Neutrophil (primary cell): ENCODE data around the gene RTP5.

Experiments used
- H3K27ac ChIP-seq: fragments of 200-600 bp; sonication (generic); 2 replicates; pipeline ENCODE4 v1.5.1; 2016; ENCODE audit warnings: mild to moderate bottlenecking, moderate library complexity
- H3K27me3 ChIP-seq: fragments of 200-600 bp; sonication (generic); 2 replicates; pipeline ENCODE4 v1.6.0; 2016; ENCODE audit warnings: mild to moderate bottlenecking
- H3K36me3 ChIP-seq: fragments of 200-600 bp; sonication (generic); 2 replicates; pipeline ENCODE4 v1.5.1; 2017
- H3K4me1 ChIP-seq, 2 experiments: fragments of 200-600 bp in 1 of 2; sonication (generic) in 1 of 2; 1 replicate in 1 of 2; 2 replicates in 1 of 2; pipeline versions ENCODE4 v1.5.1 to v1.6.1; 2013 to 2016; ENCODE audit warnings: low read depth in 1 of 2, low read length in 1 of 2, mild to moderate bottlenecking in 1 of 2, moderate library complexity in 1 of 2; ENCODE audit not compliant: control insufficient read depth in 1 of 2, insufficient read depth in 1 of 2
- H3K4me3 ChIP-seq, 2 experiments: fragments of 200-600 bp in 1 of 2; sonication (generic) in 1 of 2; 1 replicate in 1 of 2; 2 replicates in 1 of 2; pipeline ENCODE4 v1.5.1; 2013 to 2016; ENCODE audit warnings: low read depth in 1 of 2, low read length in 1 of 2, mild to moderate bottlenecking in 1 of 2, moderate library complexity in 1 of 2
- H3K9me3 ChIP-seq: fragments of 200-600 bp; sonication (generic); 2 replicates; pipeline ENCODE4 v1.5.1; 2016
- TF ChIP-seq, protein P1 (sequence below): fragments of 200-600 bp; sonication (generic); IDR thresholded peaks from 2 replicates; pipeline ENCODE4 v1.5.1; 2016; ENCODE audit warnings: antibody characterized with exemption

The RTP5 gene

DNA sequence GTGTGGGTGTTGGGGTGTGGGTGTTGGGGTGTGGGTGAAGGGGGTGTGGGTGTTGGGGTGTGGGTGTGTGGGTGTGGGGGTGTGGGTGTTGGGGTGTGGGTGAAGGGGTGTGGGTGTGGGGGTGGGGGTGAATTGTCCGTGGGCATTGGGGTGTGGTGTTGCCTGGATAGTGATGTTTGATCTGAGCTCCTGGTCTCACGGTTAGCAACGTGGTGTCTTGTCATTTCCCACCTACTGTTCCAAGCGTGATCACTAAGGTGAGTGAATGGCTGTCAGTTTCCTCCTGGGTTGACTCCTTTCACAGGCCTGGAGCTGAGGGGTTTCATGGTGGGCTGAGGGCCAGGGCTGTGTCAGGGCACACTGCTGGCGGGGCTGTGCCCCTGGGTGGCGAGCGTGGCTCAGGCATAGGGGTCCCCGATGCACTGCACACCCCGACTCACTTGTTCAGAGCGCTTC is 27.2 kb downstream of the RTP5 start:
- H3K4me3 ChIP-seq = no peak overlapping the region
- no peak overlapping the region for H3K27ac ChIP-seq
- no peaks in the 10 kb centered on the region for H3K9me3 ChIP-seq
- no peaks in the 10 kb centered on the region for H3K36me3 ChIP-seq
- TF ChIP-seq, protein P1, sequence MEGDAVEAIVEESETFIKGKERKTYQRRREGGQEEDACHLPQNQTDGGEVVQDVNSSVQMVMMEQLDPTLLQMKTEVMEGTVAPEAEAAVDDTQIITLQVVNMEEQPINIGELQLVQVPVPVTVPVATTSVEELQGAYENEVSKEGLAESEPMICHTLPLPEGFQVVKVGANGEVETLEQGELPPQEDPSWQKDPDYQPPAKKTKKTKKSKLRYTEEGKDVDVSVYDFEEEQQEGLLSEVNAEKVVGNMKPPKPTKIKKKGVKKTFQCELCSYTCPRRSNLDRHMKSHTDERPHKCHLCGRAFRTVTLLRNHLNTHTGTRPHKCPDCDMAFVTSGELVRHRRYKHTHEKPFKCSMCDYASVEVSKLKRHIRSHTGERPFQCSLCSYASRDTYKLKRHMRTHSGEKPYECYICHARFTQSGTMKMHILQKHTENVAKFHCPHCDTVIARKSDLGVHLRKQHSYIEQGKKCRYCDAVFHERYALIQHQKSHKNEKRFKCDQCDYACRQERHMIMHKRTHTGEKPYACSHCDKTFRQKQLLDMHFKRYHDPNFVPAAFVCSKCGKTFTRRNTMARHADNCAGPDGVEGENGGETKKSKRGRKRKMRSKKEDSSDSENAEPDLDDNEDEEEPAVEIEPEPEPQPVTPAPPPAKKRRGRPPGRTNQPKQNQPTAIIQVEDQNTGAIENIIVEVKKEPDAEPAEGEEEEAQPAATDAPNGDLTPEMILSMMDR = no peak
- peaks cover 14% of the 10 kb centered on the region for H3K27me3 ChIP-seq
- H3K4me1 ChIP-seq = no peaks in the 10 kb centered on the region

DNA sequence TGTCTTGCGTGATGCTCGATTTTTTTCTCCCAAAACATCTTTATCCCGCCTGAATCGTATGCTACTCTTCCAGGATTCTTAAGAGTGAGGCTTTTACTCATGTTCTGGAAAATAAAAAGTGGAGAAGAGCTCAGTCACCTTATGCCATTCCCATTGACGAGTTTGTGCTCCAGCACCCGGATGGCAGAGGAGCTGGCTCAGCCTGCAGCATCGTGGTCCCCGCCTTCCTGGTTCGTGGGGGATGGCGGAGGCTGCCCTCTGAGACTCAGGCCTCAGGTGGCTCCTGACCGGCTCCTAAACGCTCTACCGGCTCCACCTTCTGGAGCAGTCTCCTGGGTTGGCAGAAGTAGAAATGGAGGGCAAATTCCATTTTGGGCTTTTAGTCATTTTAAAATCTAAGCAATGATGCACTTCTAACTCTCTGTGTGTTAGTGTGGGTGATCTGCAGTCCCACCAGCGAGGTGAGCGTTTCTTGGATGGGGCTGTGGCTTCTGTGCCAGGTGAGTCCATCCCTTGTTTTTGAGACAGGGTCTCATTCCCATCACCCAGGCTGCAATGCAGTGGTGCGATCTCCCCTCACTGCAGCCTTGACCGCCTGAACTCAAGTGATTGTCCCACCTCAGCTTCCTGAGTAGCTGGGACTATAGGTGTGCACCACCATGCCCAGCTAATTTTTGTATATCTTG is 27.8 kb downstream of the RTP5 start:
- TF ChIP-seq, protein P1 = no peak
- Histone ChIP-seq H3K27ac (no peak overlapping the region), H3K4me3 (no peak overlapping the region), H3K4me1 (no peaks in the 10 kb centered on the region), H3K36me3 (no peaks in the 10 kb centered on the region), H3K27me3 (peaks cover 20% of the 10 kb centered on the region), H3K9me3 (no peaks in the 10 kb centered on the region)

DNA sequence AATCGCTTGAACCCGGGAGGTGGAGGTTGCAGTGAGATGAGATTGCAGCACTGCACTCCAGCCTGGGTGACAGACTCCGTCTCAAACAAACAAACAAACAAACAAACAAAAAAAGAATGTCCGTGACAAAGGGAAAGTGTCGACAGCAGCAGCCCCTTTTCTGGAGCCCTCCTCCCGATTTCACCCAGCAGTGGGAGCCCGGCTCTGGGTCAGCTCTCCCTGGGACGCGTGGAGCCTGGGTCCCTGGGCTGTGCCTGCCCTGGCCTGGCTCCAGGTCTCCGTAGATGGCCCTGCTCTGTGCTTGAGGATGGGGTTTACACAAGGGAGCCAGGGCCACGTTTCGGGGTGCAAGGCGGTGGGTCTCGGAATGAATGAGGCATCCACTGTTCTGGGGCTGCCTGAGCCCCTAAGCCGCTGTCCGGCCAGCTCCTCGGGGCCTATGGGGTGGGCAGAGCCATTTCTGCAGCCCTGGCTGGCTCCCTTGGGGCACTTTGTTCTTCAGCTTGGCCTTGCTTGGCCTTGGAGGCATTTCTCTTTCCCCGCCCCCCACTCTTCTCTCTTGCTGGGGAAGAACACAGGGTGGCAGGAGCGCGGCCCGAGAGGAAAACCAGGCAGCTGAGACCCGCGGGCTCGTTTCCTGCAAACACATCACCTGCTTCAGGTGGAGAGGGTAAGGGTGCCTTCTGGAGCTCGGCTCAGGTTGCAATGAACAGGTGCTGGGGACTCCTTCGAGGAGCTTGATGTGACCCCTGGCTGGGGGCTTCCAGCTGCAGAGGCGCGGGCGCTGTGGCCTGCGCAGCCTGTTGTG is 29.1 kb downstream of the RTP5 start:
- H3K27ac ChIP-seq = no peak overlapping the region

DNA sequence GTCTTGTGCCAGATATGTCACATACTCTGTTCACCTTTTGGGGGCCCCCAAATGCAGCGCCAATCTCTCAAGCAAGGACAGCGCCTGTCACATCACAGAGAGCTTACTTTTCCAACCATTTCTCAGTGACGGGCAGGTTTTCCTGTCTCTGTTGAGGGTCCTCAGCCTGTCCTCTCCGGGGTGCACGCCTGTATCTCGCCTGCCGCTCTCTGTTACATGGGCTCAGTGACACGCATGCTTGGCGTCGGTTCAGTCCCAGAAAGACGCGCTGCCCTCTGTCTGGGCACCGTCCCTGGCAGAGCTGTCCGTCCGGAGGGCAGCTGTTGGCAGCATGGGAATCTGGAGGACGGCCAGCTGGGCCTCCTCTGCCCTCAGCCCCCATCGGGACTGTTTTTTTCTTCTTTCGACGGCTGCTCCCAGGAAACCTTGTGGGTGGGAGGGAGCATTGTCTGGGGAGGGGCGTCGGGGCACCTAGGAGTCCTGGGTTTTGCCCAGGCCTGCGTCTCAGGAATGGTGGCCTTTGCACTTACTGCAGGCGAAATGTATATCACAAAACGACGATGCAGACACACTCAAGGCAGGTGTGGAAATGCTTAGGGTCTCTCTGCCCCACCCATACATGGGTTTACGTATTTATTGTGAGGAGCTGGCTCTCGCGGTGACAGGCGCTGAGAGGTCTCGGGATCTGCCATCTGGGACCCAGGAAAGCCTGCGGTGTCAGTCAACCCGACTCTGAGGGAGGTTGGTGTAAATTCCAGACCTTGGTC is 30.9 kb downstream of the RTP5 start:
- Histone ChIP-seq H3K4me3 (no peak overlapping the region), H3K4me1 (no peaks in the 10 kb centered on the region), H3K36me3 (no peaks in the 10 kb centered on the region), H3K27me3 (peaks cover 31% of the 10 kb centered on the region), H3K27ac (no peak overlapping the region), H3K9me3 (no peaks in the 10 kb centered on the region)
- TF ChIP-seq, protein P1 = no peak

More for the DNA sequence above, 29.1 kb downstream of the RTP5 start:
- TF ChIP-seq, protein P1 = no peak
- no peak overlapping the region for H3K4me3 ChIP-seq
- no peaks in the 10 kb centered on the region for H3K9me3 ChIP-seq
- H3K36me3 ChIP-seq = no peaks in the 10 kb centered on the region
- no peaks in the 10 kb centered on the region for H3K4me1 ChIP-seq
- H3K27me3 ChIP-seq = peaks cover 31% of the 10 kb centered on the region

DNA sequence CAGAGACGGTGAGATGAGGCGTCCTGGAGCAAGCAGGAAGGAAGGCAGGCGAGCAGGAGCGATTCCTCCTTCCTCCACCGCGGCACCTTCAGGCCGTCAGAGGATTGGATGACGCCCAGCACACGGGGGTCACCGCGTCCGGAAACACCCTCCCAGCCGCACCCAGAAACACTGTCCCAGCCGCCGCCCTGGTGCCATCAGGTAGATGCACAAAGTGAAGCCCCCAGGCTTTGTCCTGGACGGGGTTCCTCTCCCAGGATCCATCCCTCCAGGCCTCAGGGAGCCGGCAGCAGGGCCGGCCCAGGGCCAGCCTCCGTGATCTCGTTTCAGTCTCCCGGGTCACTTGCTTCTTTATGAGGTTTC is 31.5 kb downstream of the RTP5 start:
- no peak overlapping the region for H3K4me3 ChIP-seq
- peaks cover 31% of the 10 kb centered on the region for H3K27me3 ChIP-seq
- H3K9me3 ChIP-seq = no peaks in the 10 kb centered on the region
- H3K4me1 ChIP-seq = no peaks in the 10 kb centered on the region
- TF ChIP-seq, protein P1 = no peak
- H3K36me3 ChIP-seq = no peaks in the 10 kb centered on the region
- H3K27ac ChIP-seq = no peak overlapping the region
